SK-N-SH (cell line): ENCODE results near the gene DPH7.

ENCODE experiments used
- EZH2phosphoT487 ChIP-seq: fragments of 200-600 bp; sonication (generic); IDR thresholded peaks from 2 replicates; pipeline ENCODE4 v1.6.1; 2017; ENCODE audit warnings: low read depth, mixed run types, mild to moderate bottlenecking, antibody characterized with exemption, moderate library complexity, borderline replicate concordance
- MXI1 ChIP-seq: IDR thresholded peaks from 2 replicates; pipeline ENCODE4 v1.6.1; 2012; ENCODE audit warnings: mild to moderate bottlenecking, low read depth, low read length, improper control_type of control experiment
- SIN3A ChIP-seq: IDR thresholded peaks from 2 replicates; pipeline ENCODE4 v1.6.1; 2012; ENCODE audit warnings: low read depth, mild to moderate bottlenecking, low read length, moderate library complexity, borderline replicate concordance
- TF ChIP-seq, protein P1 (sequence below): IDR thresholded peaks from 2 replicates; pipeline ENCODE4 v1.4.0; 2012; ENCODE audit warnings: low read depth, borderline replicate concordance
- TF ChIP-seq, protein P2 (sequence below): IDR thresholded peaks from 2 replicates; pipeline ENCODE4 v1.4.0; 2012; ENCODE audit warnings: low read depth

- TF ChIP-seq EZH2phosphoT487 (no peak), MXI1 (no peak), SIN3A (0 out of 2 replicates have a peak, but pooled peaks have one; percentile 40)
- TF ChIP-seq, protein P1, sequence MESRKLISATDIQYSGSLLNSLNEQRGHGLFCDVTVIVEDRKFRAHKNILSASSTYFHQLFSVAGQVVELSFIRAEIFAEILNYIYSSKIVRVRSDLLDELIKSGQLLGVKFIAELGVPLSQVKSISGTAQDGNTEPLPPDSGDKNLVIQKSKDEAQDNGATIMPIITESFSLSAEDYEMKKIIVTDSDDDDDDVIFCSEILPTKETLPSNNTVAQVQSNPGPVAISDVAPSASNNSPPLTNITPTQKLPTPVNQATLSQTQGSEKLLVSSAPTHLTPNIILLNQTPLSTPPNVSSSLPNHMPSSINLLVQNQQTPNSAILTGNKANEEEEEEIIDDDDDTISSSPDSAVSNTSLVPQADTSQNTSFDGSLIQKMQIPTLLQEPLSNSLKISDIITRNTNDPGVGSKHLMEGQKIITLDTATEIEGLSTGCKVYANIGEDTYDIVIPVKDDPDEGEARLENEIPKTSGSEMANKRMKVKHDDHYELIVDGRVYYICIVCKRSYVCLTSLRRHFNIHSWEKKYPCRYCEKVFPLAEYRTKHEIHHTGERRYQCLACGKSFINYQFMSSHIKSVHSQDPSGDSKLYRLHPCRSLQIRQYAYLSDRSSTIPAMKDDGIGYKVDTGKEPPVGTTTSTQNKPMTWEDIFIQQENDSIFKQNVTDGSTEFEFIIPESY: no peak
- TF ChIP-seq, protein P2, sequence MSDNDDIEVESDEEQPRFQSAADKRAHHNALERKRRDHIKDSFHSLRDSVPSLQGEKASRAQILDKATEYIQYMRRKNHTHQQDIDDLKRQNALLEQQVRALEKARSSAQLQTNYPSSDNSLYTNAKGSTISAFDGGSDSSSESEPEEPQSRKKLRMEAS: peak; percentile 59; the same call in 1 of the 2 replicates
Measured at GRCh38 chr9:137611623-137612609, 33.2 kb upstream of the DPH7 start.
